DLD1 (cell line): ENCODE results near the gene RASL11A.
"Not testable (repeated sequence)": the region's sequence is repeated elsewhere in the genome, so short reads cannot be mapped to it uniquely, and the experiment has no call there.

ENCODE experiments used
- in situ Hi-C: cut with HindIII; loops from 2 replicates; pipeline ENCODE4 v1.10.0; 2017; ENCODE audit warnings: low sequenced_read_pairs

Gene RASL11A

DNA sequence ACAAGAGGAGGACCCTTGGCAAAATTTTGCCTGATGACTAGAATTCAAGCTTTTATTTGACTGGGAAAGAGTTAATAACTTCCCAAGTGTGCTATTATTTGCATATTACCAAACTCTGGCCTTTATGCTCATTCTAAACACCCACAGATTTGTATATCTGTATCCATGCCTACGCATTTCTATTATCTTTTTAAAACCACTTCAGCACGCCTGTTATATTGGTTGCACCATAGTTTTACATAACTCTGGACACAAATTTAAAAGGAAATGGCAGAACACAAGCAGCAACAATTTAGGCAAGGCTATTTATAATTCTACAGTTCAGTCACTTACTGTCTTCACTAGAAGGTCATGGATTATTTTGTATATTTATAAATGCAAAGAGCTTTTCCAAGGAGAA is 3.7 kb upstream of the RASL11A start:
- in situ Hi-C loops = no loop called here

DNA sequence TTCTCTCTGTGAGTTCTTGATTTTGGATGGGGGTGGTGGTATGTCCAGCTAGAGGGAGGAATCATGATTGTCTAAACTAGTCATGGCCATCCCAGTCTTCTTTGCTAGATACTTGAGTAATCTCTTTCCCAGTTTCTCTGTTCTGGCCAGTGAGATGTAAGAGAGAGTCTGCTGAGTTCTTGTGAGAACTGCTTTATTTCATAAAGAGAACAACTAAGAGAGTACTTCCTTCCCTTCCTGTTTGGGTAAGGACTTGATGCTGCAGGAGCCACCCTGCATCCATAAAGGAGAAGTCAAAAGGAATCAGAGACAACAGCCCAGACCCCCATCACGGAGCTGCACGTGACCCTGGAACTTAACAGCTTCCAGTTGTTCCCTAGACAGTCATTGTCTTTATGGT is 3.0 kb upstream of the RASL11A start:
- in situ Hi-C loops = no loop called here

GRCh38 chr13:27269114-27269665 is 1.4 kb upstream of the RASL11A start:
- in situ Hi-C loops = no loop called here

GRCh38 chr13:27271570-27272096 is 1.0 kb downstream of the RASL11A start:
- in situ Hi-C loops = no loop called here

DNA sequence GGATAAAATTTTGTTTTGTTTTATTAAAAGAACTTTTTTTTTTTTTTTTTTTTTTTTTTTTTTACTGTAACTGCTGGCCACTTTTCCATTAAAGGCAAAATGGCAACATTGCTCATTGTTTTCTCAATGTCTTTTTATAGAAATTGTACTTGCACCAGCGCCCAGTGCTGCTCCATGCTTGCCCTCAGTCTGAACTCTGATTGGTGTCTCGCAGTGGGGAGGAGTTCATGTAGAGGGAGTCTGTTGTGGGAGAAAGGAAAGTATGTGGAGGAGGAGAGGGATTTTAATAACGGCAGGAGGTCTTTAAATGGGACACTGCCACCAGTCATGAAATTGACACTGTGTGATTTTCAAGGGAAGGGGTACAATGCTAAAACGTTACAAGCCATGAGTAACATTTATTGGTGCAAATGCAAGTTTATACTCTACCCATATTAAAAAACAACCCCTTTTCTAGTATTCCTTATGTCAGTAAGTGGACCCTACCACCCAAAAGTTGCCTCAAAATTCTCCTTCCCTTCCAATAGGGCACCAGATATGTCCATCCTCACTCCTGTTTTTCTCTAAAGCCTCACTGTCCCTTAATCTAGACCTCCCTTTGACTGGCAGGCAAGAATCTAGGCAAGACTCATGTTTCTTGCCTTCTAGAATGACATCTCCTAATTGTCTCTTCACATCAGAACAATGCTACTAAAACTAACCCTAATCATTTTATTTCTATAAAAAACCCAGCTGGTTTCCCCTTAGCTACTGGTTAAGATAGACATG is 3.2 kb downstream of the RASL11A start:
- in situ Hi-C loops = no loop called here

GRCh38 chr13:27274631-27275030 is 4.0 kb downstream of the RASL11A start:
- in situ Hi-C loops = no loop called here

GRCh38 chr13:27276188-27276587 is 5.6 kb downstream of the RASL11A start:
- in situ Hi-C loops = no loop called here

- in situ Hi-C loops = no loop called here
Observed at GRCh38 chr13:27279506-27279905, 8.9 kb downstream of the RASL11A start.

DNA sequence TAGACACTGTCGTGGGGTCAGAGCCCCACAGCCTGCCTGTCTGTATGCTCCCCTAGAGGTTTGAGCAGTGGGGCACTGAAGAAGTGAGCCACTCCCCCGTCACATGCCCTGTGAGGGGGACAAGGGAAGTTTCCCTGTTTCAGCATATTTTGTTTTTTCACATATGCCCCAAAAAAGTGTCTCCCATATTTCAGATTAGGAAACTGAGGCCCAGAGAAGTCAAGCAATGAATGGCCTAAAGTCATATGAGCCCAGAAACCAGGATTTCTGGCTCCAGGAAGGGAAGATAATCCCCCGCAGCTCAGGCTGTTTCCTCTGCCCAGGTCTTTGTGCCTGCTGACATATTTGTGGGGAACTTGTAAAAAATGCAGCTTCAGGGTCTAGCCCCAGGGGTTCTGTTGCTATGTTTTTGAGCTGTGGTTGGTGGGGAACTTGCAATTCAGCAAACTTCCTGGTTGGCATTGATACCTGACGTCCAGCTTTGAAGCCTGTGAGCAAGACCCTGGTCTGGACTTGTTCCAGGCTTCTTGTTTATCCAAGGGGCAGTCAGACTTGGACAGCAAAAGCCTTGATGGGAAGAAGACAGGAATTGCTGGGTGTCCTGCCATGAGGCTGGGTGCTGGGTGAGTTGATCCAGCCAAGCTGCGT is 9.5 kb downstream of the RASL11A start:
- in situ Hi-C loops = no loop called here

DNA sequence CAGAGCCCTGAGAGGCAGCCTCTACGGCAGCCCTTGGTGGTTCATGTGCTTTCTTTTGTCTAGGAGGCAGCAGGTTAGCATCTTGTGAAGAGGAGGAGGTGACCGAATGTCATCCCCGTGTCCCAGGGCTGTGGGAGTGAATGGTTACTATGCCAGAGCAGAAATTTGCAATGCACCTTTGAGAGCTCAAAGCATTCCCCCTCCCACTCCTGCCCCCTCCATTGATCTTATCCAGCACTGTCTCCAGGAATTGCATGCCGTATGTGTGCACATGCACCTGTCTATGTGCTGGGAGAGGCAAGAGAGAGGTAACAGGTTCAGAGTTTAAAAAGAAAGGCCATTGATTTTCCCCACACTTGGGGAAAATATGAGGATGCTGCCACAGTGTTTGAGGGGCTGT is 10.2 kb downstream of the RASL11A start:
- in situ Hi-C loops = no loop called here

DNA sequence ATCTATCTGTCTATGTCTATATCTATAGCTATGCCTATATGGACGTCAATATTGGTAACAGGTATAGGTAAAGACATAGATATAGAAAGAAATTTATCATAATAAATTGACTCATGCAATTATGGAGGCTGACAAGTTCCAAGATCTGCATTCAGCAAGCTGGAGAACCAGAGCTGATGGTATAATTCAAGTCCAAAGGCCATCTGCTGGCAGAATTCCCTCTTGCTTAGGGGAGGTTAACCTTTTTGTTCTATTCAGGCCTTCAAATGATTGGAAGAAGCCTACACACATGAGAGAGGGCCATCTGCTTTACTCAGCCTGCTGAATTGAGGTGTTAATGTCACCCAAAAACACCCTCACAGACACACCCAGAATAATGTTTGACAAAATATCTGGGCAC is 10.8 kb downstream of the RASL11A start:
- in situ Hi-C loops = no loop called here

- in situ Hi-C loops = no loop called here
Observed at GRCh38 chr13:27283906-27284493, 13.4 kb downstream of the RASL11A start.

DNA sequence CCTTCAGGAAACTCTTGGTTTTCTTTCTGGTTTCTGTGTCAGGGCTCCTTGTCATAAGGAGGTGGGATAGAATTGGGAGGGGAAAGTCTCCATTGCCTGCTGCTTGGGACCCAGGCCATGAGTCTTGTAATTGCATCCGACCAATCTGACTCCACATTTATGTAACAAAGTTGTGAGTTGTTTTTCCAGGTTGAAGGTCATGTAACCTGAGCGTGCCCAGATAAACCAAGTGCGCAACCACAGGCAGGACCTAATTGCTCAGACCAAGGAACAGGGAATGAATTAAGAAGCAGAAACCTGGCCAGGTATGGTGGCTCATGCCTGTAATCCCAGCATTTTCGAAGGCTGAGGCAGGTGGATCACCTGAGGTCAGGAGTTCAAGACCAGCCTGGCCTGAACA is 17.8 kb downstream of the RASL11A start:
- in situ Hi-C loops = no loop called here

DNA sequence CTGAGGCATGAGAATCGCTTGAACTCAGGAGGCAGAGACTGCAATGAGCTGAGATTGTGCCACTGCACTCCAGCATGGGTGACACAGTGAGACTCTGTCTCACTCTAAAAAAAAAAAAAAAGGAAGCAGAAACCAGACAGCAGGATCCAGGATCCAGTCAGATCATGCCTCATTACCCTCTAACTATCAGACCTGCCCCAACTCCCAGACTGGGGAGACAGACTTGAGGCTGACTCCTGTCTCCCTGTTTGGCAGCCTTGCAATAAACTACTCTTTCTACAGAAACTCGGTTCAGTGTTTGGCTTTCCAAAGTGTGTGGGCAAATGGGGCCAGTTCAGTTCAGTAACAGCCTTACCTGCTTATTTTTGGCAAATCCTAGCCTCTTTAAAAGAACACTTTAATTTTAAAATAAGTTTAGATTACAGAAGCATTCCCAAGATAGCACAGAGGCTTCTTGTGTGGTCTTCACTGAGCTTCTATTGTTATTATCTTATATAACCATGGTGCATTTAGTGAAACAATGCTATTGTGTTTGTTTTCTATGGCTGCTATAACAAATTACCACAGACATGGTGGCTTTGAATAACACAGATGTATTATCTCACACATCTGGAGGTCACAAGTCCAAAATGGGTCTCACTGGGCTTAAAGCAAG is 18.5 kb downstream of the RASL11A start:
- in situ Hi-C loops = no loop called here

DNA sequence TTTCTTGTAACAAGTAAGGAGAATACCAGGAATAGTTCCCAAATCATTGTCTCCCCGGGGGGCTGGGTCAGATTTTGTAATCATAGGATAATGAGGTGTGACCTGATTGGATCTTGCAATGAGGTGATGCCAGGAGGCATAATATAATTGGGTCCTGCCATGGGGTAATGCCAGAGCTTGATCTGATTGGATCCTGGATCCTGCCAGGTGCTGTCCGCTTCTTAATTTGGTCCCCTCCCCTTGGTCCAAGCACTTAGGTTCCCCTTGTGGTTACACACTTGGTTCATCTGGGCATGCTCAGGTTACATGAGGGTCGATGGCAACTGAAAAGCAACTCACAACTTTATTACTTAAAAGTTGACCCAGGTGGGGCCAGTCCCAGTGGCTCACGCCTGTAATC is 20.1 kb downstream of the RASL11A start:
- in situ Hi-C loops = no loop called here

DNA sequence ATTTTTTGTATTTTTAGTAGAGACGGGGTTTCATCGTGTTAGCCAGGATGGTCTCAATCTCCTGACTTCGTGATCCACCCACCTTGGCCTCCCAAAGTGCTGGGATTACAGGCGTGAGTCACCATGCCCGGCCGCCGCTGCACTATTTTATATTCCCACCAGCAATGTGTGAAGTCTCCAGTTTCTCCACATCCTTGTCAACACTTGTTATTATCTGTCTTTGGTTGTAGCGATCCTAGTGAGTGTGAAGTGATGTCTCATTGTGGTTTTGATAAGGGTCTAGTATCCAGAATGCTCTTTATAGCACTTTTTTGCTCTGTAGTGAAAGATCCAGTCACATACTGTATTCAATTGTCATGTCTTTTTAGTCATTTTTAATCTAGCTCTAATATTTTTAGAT is 21.3 kb downstream of the RASL11A start:
- in situ Hi-C loops = not testable (repeated sequence)

DNA sequence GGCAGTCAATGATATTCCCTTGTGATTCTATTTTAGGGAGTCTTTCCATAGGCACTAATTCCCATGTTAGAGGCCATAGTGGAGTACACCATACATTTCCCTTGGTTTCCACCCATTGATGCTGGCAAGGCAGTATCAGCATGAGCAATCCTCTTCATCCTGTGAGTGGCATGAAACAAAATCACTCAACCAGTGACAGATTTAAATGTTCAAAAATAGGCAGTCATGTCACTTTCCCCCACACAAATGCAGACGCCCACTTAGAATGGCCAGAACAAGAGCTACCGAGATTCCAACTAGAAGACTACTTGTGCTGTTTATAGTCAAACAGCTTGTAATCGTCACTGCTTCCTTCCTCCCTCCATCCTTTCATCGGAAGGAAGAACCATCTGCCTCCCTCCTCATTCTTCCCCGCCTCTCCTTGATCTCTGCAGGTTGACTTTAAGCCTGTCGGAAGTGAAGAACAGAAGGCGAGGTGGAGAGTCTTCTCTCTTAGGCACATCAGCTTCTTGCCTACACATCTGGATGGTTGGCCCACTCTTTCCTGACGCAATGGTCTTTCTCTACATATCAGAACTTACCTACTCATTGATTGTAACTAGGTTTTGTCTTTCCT is 22.6 kb downstream of the RASL11A start:
- in situ Hi-C loops = no loop called here

DNA sequence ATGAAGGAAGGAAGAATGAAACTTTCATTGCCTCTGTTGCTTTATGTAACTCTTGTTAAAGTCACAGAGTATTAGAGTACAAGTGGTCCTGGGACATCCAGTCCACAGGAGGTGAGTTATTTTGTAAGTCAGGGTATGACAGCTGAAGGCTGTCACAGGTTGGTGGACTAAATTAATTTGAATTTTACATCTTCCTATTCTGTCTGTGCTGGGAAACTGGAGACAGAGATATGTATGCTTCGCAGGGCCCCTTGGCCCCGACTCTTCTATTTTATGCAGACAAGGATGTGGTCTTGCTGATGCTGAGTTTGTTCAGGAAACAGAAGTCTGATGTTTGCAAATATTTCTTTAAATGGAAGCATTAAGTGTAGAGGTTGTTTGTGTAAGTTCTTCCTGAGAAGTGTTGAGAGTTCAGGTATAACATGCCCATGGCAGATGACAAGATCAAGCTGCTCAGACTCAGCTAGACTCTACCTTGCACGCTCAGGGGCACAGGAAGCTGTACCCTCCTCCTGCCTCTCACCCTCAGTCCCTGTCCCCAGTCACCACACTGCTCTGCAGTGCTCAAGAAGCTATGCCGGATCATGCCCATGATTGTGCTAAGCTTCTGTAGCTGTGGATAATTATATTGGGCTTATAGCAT is 23.4 kb downstream of the RASL11A start:
- in situ Hi-C loops = no loop called here

DNA sequence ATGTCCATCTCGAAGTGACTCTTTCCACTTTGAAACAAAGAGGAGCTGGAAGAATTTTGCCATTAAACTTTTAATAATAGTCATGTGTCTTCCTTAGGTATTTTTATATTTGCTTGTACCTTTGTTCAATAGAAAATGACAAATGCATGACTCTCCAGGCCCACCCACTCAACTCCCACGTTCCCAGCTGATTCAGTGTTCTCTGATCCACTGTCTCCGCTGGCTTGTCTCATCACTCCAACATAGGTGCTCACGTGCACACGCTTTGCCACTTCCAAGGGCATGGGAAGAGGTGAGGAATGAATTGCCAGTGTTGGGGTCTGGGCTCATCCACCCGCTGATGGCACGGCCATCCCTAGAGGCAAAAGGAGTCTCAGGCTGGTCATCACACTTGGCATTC is 24.5 kb downstream of the RASL11A start:
- in situ Hi-C loops = no loop called here

GRCh38 chr13:27295660-27296059 is 25.0 kb downstream of the RASL11A start:
- in situ Hi-C loops = no loop called here
